Panc1 (cell line): ENCODE measurements around the gene MEX3D.

Source experiments
- CTCF ChIP-seq: fragments of 450-650 bp; IDR thresholded peaks from 2 replicates; pipeline ENCODE4 v1.5.1; 2017; ENCODE audit warnings: mild to moderate bottlenecking
- TCF7L2 ChIP-seq: IDR thresholded peaks from 2 replicates; pipeline ENCODE4 v1.6.1; 2011; ENCODE audit warnings: mild to moderate bottlenecking, low read depth, low read length, inconsistent platforms

- TF ChIP-seq CTCF = no peak
- TF ChIP-seq TCF7L2 = no peak
Observed at GRCh38 chr19:1609103-1609396, 40.9 kb upstream of the MEX3D start.
